ENCODE data around the gene MME.

DNA sequence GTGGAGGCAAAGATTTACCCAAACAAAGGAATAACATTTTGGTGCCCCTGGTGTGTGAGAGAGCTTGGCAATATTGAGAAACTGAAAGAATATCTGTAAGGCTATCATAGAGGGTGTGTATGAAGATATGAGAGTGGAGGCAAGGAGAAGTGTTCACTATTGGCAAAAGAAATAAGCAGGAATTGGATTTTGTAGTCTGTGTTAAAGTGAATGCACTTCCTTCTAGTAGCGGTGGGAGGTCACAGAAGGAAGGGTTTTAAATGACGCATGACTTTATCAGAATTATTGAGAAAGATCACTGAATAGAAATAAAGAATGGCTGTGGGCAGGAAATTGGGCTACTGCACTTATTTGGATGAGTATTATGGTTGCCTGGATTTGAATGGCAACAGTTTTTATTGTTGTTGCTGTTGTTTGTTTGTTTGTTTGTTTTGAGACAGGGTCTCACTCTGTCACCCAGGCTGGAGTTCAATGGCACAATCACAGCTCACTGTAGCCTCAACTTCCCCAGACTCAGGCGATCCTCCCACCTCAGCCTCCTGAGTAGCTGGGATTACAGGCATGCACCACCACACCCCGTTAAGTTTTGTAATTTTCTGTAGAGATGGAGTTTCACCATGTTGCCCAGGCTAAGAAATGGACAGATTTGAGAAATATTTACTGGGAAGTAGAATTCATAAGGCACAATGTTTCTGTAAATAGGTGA is 16.3 kb downstream of the MME start:
- no peak for TF ChIP-seq EZH2 (IDR thresholded peaks at IDR 0.05; ENCODE audit: low read depth, low read length, severe bottlenecking)
- no peak for TF ChIP-seq YY1 (IDR thresholded peaks at IDR 0.05; ENCODE audit: low read depth, low read length)
- TF ChIP-seq, protein P1, sequence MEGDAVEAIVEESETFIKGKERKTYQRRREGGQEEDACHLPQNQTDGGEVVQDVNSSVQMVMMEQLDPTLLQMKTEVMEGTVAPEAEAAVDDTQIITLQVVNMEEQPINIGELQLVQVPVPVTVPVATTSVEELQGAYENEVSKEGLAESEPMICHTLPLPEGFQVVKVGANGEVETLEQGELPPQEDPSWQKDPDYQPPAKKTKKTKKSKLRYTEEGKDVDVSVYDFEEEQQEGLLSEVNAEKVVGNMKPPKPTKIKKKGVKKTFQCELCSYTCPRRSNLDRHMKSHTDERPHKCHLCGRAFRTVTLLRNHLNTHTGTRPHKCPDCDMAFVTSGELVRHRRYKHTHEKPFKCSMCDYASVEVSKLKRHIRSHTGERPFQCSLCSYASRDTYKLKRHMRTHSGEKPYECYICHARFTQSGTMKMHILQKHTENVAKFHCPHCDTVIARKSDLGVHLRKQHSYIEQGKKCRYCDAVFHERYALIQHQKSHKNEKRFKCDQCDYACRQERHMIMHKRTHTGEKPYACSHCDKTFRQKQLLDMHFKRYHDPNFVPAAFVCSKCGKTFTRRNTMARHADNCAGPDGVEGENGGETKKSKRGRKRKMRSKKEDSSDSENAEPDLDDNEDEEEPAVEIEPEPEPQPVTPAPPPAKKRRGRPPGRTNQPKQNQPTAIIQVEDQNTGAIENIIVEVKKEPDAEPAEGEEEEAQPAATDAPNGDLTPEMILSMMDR (IDR thresholded peaks at IDR 0.05; ENCODE audit: control extremely low read depth in 1 of 3, insufficient read depth in 1 of 3, low read depth in 1 of 3, low read length in 3 of 3): no peak
- no peak for TF ChIP-seq RBBP5 (IDR thresholded peaks at IDR 0.05; ENCODE audit: borderline replicate concordance, low read depth, low read length)
- TF ChIP-seq MAX (IDR thresholded peaks at IDR 0.05): no peak
- TF ChIP-seq POLR2AphosphoS5 (IDR thresholded peaks at IDR 0.05; ENCODE audit: low read depth, low read length): no peak
- no peak for TF ChIP-seq TAF1 (IDR thresholded peaks at IDR 0.05; ENCODE audit: low read depth, low read length)
- no peak for TF ChIP-seq POLR2A (IDR thresholded peaks at IDR 0.05; ENCODE audit: control extremely low read depth in 1 of 2, low read depth in 2 of 2, low read length in 2 of 2)
- no peak for TF ChIP-seq RFX5 (IDR thresholded peaks at IDR 0.05; ENCODE audit: borderline replicate concordance, low read depth, low read length)

Data from H1 (cell line).